OCI-LY1 (cell line): ENCODE data around the gene CSF1.

Source experiments
- EZH2 ChIP-seq: fragments of 200-600 bp; sonication (generic), shearing (Covaris generic); IDR thresholded peaks from 2 replicates; pipeline ENCODE4 v1.8.0; 2017; ENCODE audit warnings: borderline replicate concordance, mixed run types, mild to moderate bottlenecking, antibody characterized with exemption, low read length, moderate library complexity, mixed read lengths
- TF ChIP-seq, protein P1 (sequence below): fragments of 200-600 bp; sonication (generic), shearing (Covaris generic); IDR thresholded peaks from 2 replicates; pipeline ENCODE4 v1.5.1; 2017; ENCODE audit warnings: mild to moderate bottlenecking, antibody characterized with exemption, low read length, moderate library complexity, mixed read lengths

DNA sequence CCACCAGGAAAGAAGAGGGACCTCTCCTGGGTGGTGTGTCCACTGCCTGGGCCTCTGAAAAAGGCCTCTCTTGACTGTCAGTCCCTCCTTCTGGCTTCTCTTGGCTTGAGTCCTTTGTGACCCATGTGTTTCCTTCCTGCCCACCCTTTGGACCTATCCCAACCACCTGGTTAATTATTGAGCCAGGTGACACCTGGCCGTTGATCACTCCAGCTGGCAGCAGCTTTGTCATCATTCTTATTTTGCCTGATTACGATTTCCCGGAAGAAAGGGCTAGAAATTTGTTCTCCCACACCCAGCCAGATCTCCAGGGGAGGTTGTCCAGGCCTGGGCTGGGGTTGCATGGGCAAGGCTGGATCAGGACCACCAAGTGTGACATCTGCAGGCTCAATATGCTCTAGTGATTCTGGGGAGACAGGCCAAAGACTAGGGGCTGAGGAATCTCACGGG is 24.8 kb downstream of the CSF1 start:
- TF ChIP-seq, protein P1, sequence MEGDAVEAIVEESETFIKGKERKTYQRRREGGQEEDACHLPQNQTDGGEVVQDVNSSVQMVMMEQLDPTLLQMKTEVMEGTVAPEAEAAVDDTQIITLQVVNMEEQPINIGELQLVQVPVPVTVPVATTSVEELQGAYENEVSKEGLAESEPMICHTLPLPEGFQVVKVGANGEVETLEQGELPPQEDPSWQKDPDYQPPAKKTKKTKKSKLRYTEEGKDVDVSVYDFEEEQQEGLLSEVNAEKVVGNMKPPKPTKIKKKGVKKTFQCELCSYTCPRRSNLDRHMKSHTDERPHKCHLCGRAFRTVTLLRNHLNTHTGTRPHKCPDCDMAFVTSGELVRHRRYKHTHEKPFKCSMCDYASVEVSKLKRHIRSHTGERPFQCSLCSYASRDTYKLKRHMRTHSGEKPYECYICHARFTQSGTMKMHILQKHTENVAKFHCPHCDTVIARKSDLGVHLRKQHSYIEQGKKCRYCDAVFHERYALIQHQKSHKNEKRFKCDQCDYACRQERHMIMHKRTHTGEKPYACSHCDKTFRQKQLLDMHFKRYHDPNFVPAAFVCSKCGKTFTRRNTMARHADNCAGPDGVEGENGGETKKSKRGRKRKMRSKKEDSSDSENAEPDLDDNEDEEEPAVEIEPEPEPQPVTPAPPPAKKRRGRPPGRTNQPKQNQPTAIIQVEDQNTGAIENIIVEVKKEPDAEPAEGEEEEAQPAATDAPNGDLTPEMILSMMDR: no peak
- TF ChIP-seq EZH2: no peak
